BLaER1 (cell line): ENCODE data around the gene JPT2.

Experiments used
- H3K27ac ChIP-seq: shearing (Covaris generic); formaldehyde crosslinking; 2 replicates; pipeline ENCODE4 v1.8.1; 2022
- H3K27me3 ChIP-seq: shearing (Covaris generic); formaldehyde crosslinking; 2 replicates; pipeline ENCODE4 v1.8.1; 2022
- H3K36me3 ChIP-seq: shearing (Covaris generic); formaldehyde crosslinking; 2 replicates; pipeline ENCODE4 v1.8.1; 2022
- H3K4me1 ChIP-seq: shearing (Covaris generic); formaldehyde crosslinking; 2 replicates; pipeline ENCODE4 v1.8.1; 2022
- H3K4me2 ChIP-seq: shearing (Covaris generic); formaldehyde crosslinking; 2 replicates; pipeline ENCODE4 v1.8.1; 2022
- H3K4me3 ChIP-seq: shearing (Covaris generic); formaldehyde crosslinking; 2 replicates; pipeline ENCODE4 v1.8.1; 2022
- H3K9ac ChIP-seq: shearing (Covaris generic); formaldehyde crosslinking; 2 replicates; pipeline ENCODE4 v1.8.1; 2022
- H3K9me3 ChIP-seq: shearing (Covaris generic); formaldehyde crosslinking; 2 replicates; pipeline ENCODE4 v1.8.1; 2022
- H4K20me1 ChIP-seq: shearing (Covaris generic); formaldehyde crosslinking; 2 replicates; pipeline ENCODE4 v1.8.1; 2022
- Cebpa-rat ChIP-seq: shearing (Covaris generic); IDR thresholded peaks from 2 replicates; pipeline ENCODE4 v1.8.1; 2022

The JPT2 gene

DNA sequence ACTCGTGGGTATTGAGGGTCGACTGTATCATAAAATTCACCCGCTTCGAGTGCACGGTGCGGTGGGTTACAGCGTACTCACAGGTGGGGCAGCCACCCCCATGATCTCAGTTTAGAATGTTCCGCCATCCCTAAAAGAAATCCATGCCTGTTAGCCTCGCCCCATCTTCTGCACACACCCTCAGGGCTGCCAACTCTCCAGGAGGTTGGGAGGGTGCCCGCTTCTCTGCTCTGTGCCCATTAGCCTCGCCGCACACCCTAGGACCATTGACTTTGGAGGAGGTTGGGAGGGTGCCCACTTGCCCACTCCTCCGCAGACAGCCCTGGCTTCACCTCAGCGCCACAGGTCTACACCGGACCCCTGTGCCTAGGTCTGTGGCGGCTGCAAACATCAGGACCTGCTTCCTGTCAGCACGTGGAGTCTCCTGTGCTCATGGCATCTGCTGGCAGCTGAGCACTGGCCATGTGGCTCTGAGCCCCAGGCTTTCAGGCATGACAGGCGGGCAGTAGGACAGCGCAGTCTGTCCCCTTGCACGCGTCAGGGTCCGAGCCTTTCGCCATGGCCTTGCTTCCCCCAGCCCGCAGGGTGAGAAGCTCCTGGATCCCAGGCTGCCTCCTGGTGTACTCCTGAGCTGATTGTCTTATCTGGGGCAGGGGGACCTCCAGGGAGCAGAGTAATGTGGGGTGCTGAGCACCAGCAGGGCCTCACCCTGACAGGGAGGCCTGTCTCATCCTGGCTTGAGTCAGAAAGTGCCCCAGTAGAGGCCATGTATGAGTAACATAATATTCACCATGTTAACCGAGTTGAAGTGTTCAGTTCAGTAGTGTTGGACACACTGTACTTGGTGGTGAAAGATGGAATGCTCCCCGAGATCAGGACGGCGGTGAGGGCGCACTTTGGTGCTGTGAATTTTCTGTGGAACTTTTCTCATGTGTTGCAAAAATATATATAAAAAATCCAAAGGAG lies 71.4 kb downstream of the JPT2 start:
- Histone ChIP-seq H3K27me3 (no peaks in the 10 kb centered on the region), H3K9me3 (no peaks in the 10 kb centered on the region), H3K4me1 (peaks cover 12% of the 10 kb centered on the region), H3K4me3 (no peak overlapping the region), H3K27ac (no peak overlapping the region), H3K9ac (no peak overlapping the region), H3K36me3 (peaks cover 97% of the 10 kb centered on the region), H4K20me1 (peaks cover 56% of the 10 kb centered on the region), H3K4me2 (no peak overlapping the region)
- no peak for TF ChIP-seq Cebpa-rat
